IMR-90 (cell line): Measurements from ENCODE around the gene ADGRL3. TPM values are rescaled to one million over a fixed set of nuclear protein-coding genes. Genes with fewer than 3 reads are reported as not detected.

Source experiments
- ATAC-seq: fragments of 200-7000 bp; cut with Tn5 transposase; 2 replicates; pipeline ENCODE4 v1.9.1; 2020; ENCODE audit warnings: low read depth, mild to moderate bottlenecking, moderate library complexity
- BruUV-seq: library from RNA; stranded (reverse); fragments of 400-500 nt; replicated peaks from 2 replicates; lab custom pipeline; 2021; lab: Mats Ljungman, UMichigan
- CTCF ChIA-PET: fragments of 300-600 bp; formaldehyde crosslinking; extraction: SDS; loops from one replicate; lab custom pipeline; 2021; ENCODE audit warnings: antibody characterized with exemption; lab: Yijun Ruan, JAX
- POLR2A ChIA-PET: fragments of 300-600 bp; sonication (Branson Sonifier 250); formaldehyde crosslinking; loops from one replicate; lab custom pipeline; 2022; ENCODE audit warnings: antibody characterized with exemption; ENCODE audit not compliant: unreplicated experiment; lab: Charles Lee
- DNase-seq: peaks from one replicate; pipeline ENCODE4 v3.0.0; 2013
- H2AFZ ChIP-seq: replicated peaks from 2 replicates; pipeline ENCODE3; 2013; ENCODE audit warnings: low read length, mild to moderate bottlenecking; ENCODE audit not compliant: poor library complexity
- H2AK5ac ChIP-seq: 2 replicates; pipeline ENCODE4 v1.6.1; 2013; ENCODE audit warnings: low read depth, low read length, inconsistent platforms
- H2AK9ac ChIP-seq: replicated peaks from 2 replicates; pipeline ENCODE3; 2013; ENCODE audit warnings: mild to moderate bottlenecking, low read depth, low read length, moderate library complexity; ENCODE audit not compliant: poor library complexity
- H2BK120ac ChIP-seq: 2 replicates; pipeline ENCODE4 v1.6.1; 2013; ENCODE audit warnings: low read depth, low read length, inconsistent platforms
- H2BK15ac ChIP-seq: 3 replicates; pipeline ENCODE4 v1.6.1; 2013; ENCODE audit warnings: low read depth, low read length, inconsistent platforms
- H2BK20ac ChIP-seq: 2 replicates; pipeline ENCODE4 v1.6.1; 2013; ENCODE audit warnings: low read depth, mild to moderate bottlenecking, inconsistent platforms, low read length, moderate library complexity
- H2BK5ac ChIP-seq: 2 replicates; pipeline ENCODE4 v1.6.1; 2013; ENCODE audit warnings: mild to moderate bottlenecking, low read depth, low read length, inconsistent platforms; ENCODE audit not compliant: poor library complexity, severe bottlenecking
- H3K14ac ChIP-seq: replicated peaks from 2 replicates; pipeline ENCODE4 v1.6.1; 2013; ENCODE audit warnings: low read depth, low read length, inconsistent platforms
- H3K18ac ChIP-seq: 2 replicates; pipeline ENCODE4 v1.6.1; 2013; ENCODE audit warnings: low read depth, low read length, control low read depth
- H3K23ac ChIP-seq: 2 replicates; pipeline ENCODE4 v1.6.1; 2013; ENCODE audit warnings: low read depth, low read length, inconsistent platforms
- H3K27ac ChIP-seq: 2 replicates; pipeline ENCODE4 v1.5.1; 2013; ENCODE audit warnings: mild to moderate bottlenecking, control low read depth, low read length; ENCODE audit not compliant: insufficient read depth
- H3K27me3 ChIP-seq: 2 replicates; pipeline ENCODE4 v1.6.1; 2013; ENCODE audit warnings: low read length; ENCODE audit not compliant: control insufficient read depth, insufficient read depth
- H3K36me3 ChIP-seq: 2 replicates; pipeline ENCODE4 v1.6.1; 2013; ENCODE audit warnings: low read length, mixed read lengths; ENCODE audit not compliant: control insufficient read depth, insufficient read depth
- H3K4ac ChIP-seq: 2 replicates; pipeline ENCODE4 v1.6.1; 2013; ENCODE audit warnings: low read depth, low read length, inconsistent platforms
- H3K4me1 ChIP-seq: 2 replicates; pipeline ENCODE4 v1.6.1; 2013; ENCODE audit warnings: low read length, mixed read lengths; ENCODE audit not compliant: control insufficient read depth, insufficient read depth
- H3K4me2 ChIP-seq: 2 replicates; pipeline ENCODE4 v1.6.1; 2013; ENCODE audit warnings: low read depth, mild to moderate bottlenecking, control low read depth, low read length, moderate library complexity
- H3K4me3 ChIP-seq: 2 replicates; pipeline ENCODE4 v1.5.1; 2013; ENCODE audit warnings: low read depth, mild to moderate bottlenecking, control low read depth, low read length, moderate library complexity; ENCODE audit not compliant: insufficient read depth
- H3K56ac ChIP-seq: 2 replicates; pipeline ENCODE4 v1.6.1; 2013; ENCODE audit warnings: low read length, inconsistent platforms; ENCODE audit not compliant: insufficient read depth; ENCODE audit errors: extremely low read depth
- H3K79me1 ChIP-seq, 2 experiments: 2 replicates each; pipeline ENCODE4 v1.6.1; 2013; ENCODE audit warnings: low read length in 2 of 2, inconsistent platforms in 1 of 2, low read depth in 1 of 2
- H3K9ac ChIP-seq: 2 replicates; pipeline ENCODE4 v1.6.1; 2013; ENCODE audit warnings: low read depth, low read length, control low read depth
- H3K9me1 ChIP-seq: 2 replicates; pipeline ENCODE4 v1.6.1; 2013; ENCODE audit warnings: low read length, inconsistent platforms; ENCODE audit not compliant: insufficient read depth
- H3K9me3 ChIP-seq: 2 replicates; pipeline ENCODE4 v1.6.1; 2013; ENCODE audit warnings: low read length; ENCODE audit not compliant: control insufficient read depth, insufficient read depth
- H4K20me1 ChIP-seq: 2 replicates; pipeline ENCODE4 v1.6.1; 2013; ENCODE audit warnings: low read length, inconsistent platforms; ENCODE audit not compliant: insufficient read depth
- H4K5ac ChIP-seq: 2 replicates; pipeline ENCODE4 v1.6.1; 2013; ENCODE audit warnings: mild to moderate bottlenecking, low read depth, low read length, control low read depth
- H4K8ac ChIP-seq, 2 experiments: 2 replicates each; pipeline ENCODE4 v1.6.1; 2013; ENCODE audit warnings: low read depth in 2 of 2, low read length in 2 of 2, control low read depth in 1 of 2, inconsistent platforms in 1 of 2
- H4K91ac ChIP-seq: 2 replicates; pipeline ENCODE4 v1.6.1; 2013; ENCODE audit warnings: low read depth, low read length, inconsistent platforms; ENCODE audit not compliant: insufficient read depth
- BHLHE40 ChIP-seq: fragments of 150-350 bp; IDR thresholded peaks from 2 replicates; pipeline ENCODE4 v1.6.1; 2016; ENCODE audit warnings: mild to moderate bottlenecking, low read depth, low read length
- CEBPB ChIP-seq: IDR thresholded peaks from 2 replicates; pipeline ENCODE4 v1.6.1; 2012; ENCODE audit warnings: low read depth, low read length, improper control_type of control experiment
- CHD1 ChIP-seq: IDR thresholded peaks from 2 replicates; pipeline ENCODE4 v1.6.1; 2012; ENCODE audit warnings: low read depth, low read length, improper control_type of control experiment
- CTCF ChIP-seq: conservative IDR thresholded peaks from 2 replicates; pipeline ENCODE4 v1.5.1; 2012; ENCODE audit warnings: mild to moderate bottlenecking, low read depth, low read length, improper control_type of control experiment
- ELK1 ChIP-seq: fragments of 150-350 bp; IDR thresholded peaks from 2 replicates; pipeline ENCODE4 v1.6.1; 2016; ENCODE audit warnings: low read depth, mild to moderate bottlenecking, low read length, moderate library complexity, borderline replicate concordance
- FOS ChIP-seq: fragments of 150-350 bp; IDR thresholded peaks from 2 replicates; pipeline ENCODE4 v1.6.1; 2016; ENCODE audit warnings: low read depth, low read length
- MAFK ChIP-seq: IDR thresholded peaks from 2 replicates; pipeline ENCODE4 v1.6.1; 2012; ENCODE audit warnings: low read depth, low read length, improper control_type of control experiment
- MAZ ChIP-seq: IDR thresholded peaks from 2 replicates; pipeline ENCODE4 v1.6.1; 2012; ENCODE audit warnings: low read depth, mild to moderate bottlenecking, low read length, improper control_type of control experiment, moderate library complexity, borderline replicate concordance
- MXI1 ChIP-seq: IDR thresholded peaks from 2 replicates; pipeline ENCODE4 v1.6.1; 2012; ENCODE audit warnings: low read depth, mild to moderate bottlenecking, low read length, moderate library complexity, borderline replicate concordance
- NFE2L2 ChIP-seq: fragments of 150-350 bp; IDR thresholded peaks from 2 replicates; pipeline ENCODE4 v1.6.1; 2016; ENCODE audit warnings: low read depth, mild to moderate bottlenecking, low read length
- POLR2A ChIP-seq: IDR thresholded peaks from 2 replicates; pipeline ENCODE4 v1.6.1; 2012; ENCODE audit warnings: mild to moderate bottlenecking, low read depth, low read length
- RAD21 ChIP-seq: IDR thresholded peaks from 2 replicates; pipeline ENCODE4 v1.6.1; 2012; ENCODE audit warnings: low read length, improper control_type of control experiment
- RCOR1 ChIP-seq: IDR thresholded peaks from 2 replicates; pipeline ENCODE4 v1.6.1; 2012; ENCODE audit warnings: mild to moderate bottlenecking, low read length, improper control_type of control experiment; ENCODE audit not compliant: insufficient replicate concordance
- RFX5 ChIP-seq: IDR thresholded peaks from 2 replicates; pipeline ENCODE4 v1.8.0; 2012; ENCODE audit warnings: low read depth, mild to moderate bottlenecking, low read length, moderate library complexity
- SMC3 ChIP-seq: fragments of 150-350 bp; IDR thresholded peaks from 2 replicates; pipeline ENCODE4 v1.6.1; 2016; ENCODE audit warnings: low read depth, mild to moderate bottlenecking, antibody characterized with exemption, low read length, moderate library complexity
- USF2 ChIP-seq: fragments of 150-350 bp; IDR thresholded peaks from 2 replicates; pipeline ENCODE4 v1.6.1; 2017; ENCODE audit warnings: mild to moderate bottlenecking, antibody characterized with exemption, low read length, low read depth
- WGBS, 2 experiments: methylation state at CpG; one replicate each; pipeline versions ENCODE4 v1.1.5 to v1.1.7; 2013; ENCODE audit warnings: missing lambda C conversion rate in 2 of 2; ENCODE audit not compliant: insufficient read length in 1 of 2; ENCODE audit errors: extremely low coverage in 2 of 2; 5-methylcytosine and 5-hydroxymethylcytosine counted together
- dilution Hi-C: fragments of 300-500 bp; cut with HindIII; formaldehyde crosslinking; loops from one replicate; pipeline ENCODE4 v1.14.3; 2018; ENCODE audit warnings: low sequenced_read_pairs; ENCODE audit not compliant: unreplicated experiment
- in situ Hi-C: fragments of 300-500 bp; cut with MboI; formaldehyde crosslinking; loops from 3 replicates; pipeline ENCODE4 v1.14.3; 2019; ENCODE audit warnings: low sequenced_read_pairs, inconsistent platforms, mixed read lengths
- intact Hi-C: fragments of 100-400 bp; cut with micrococcal nuclease; formaldehyde crosslinking; loops from 2 replicates; pipeline ENCODE4 v1.10.0; 2022
- polyA plus RNA-seq, 3 experiments: library from polyadenylated mRNA; depleted of rRNA; stranded (reverse); fragments of >200 nt; gene quantifications; 2 replicates each; pipeline ENCODE4 v1.2.3, GENCODE V29; 2012; ENCODE audit warnings: low replicate concordance in 1 of 3
- total RNA-seq: library from RNA; depleted of rRNA; stranded (reverse); fragments of >200 nt; gene quantifications from 2 replicates; pipeline ENCODE4 v1.2.3, GENCODE V29; 2012

ADGRL3 gene
- total and polyA plus RNA-seq, 2 of the 4 experiments (the other 2 are of a cell fraction): 0.46 to 2.5 TPM

- Histone ChIP-seq H2BK5ac (no peak overlapping the region), H2BK15ac (no peak overlapping the region), H3K27me3 (no peaks in the 10 kb centered on the region), H3K14ac (no peak overlapping the region), H4K8ac (no peak overlapping the region), H2AK5ac (no peak overlapping the region), H3K4me1 (no peaks in the 10 kb centered on the region), H2BK120ac (no peak overlapping the region), H2AFZ (no peak overlapping the region), H3K79me1 (no peaks in the 10 kb centered on the region), H3K9me1 (no peaks in the 10 kb centered on the region), H3K4me2 (no peak overlapping the region), H3K9me3 (no peaks in the 10 kb centered on the region), H3K4ac (no peak overlapping the region), H4K20me1 (no peaks in the 10 kb centered on the region), H3K4me3 (no peak overlapping the region), H3K23ac (no peak overlapping the region), H4K5ac (no peak overlapping the region), H3K9ac (no peak overlapping the region), H3K27ac (no peak overlapping the region), H3K36me3 (no peaks in the 10 kb centered on the region), H3K18ac (no peak overlapping the region; the same call in 1 of the 2 replicates), H2BK20ac (no peak overlapping the region), H4K91ac (no peak overlapping the region), H2AK9ac (no peak overlapping the region), H3K56ac (no peak overlapping the region)
- intact Hi-C loops: no loop called here
- peak; percentile 15 for DNase-seq
- ChIA-PET POLR2A (interaction anchor here (0.6 kb wide), 2 partner anchors 25 to 1278 kb away, joined by 3 read pairs; no protein-coding TSS in a partner anchor), CTCF (interaction anchor here (0.7 kb wide), 1 partner anchor 14 kb away, joined by 3 read pairs; no protein-coding TSS in a partner anchor)
- ATAC-seq: peak; percentile 48
- in situ Hi-C loops: no loop called here
- no TSS peak for BruUV-seq
- dilution Hi-C loops: no loop called here
- WGBS, 2 experiments: no CpG with 5 or more reads among the region's 2 CpGs
- TF ChIP-seq RCOR1: no peak
- TF ChIP-seq POLR2A: no peak
- TF ChIP-seq RAD21: no peak
- no peak for TF ChIP-seq MAFK
- no peak for TF ChIP-seq MAZ
- no peak for TF ChIP-seq SMC3
- no peak for TF ChIP-seq ELK1
- TF ChIP-seq USF2: no peak
- TF ChIP-seq MXI1: no peak
- TF ChIP-seq FOS: no peak
- TF ChIP-seq BHLHE40: no peak
- no peak for TF ChIP-seq CTCF
- TF ChIP-seq NFE2L2: no peak
- TF ChIP-seq RFX5: no peak
- no peak for TF ChIP-seq CHD1
- no peak for TF ChIP-seq CEBPB
Observed at GRCh38 chr4:61630548-61630947, 430.4 kb downstream of the ADGRL3 start.
